Activated naive CD8-positive, alpha-beta T cell treated with anti-CD3 and anti-CD28 coated beads for 36 hours (primary cell): ENCODE results near the gene RGMA. TPM values are rescaled to one million over a fixed set of nuclear protein-coding genes. Genes with fewer than 3 reads are reported as not detected.

Experiments
- DNase-seq: peaks from one replicate; pipeline ENCODE4 v3.0.0; 2021
- H3K27ac Mint-ChIP-seq: one replicate; pipeline ENCODE4 v1.8.0; 2022; ENCODE audit warnings: mild to moderate bottlenecking, moderate library complexity, mixed read lengths
- H3K27me3 Mint-ChIP-seq: one replicate; pipeline ENCODE4 v1.8.0; 2022; ENCODE audit warnings: mild to moderate bottlenecking, mixed read lengths
- H3K36me3 Mint-ChIP-seq: one replicate; pipeline ENCODE4 v1.8.0; 2021; ENCODE audit warnings: mild to moderate bottlenecking, mixed read lengths
- H3K4me1 Mint-ChIP-seq: one replicate; pipeline ENCODE4 v1.8.0; 2021; ENCODE audit warnings: mixed read lengths
- H3K4me3 Mint-ChIP-seq: one replicate; pipeline ENCODE4 v1.8.0; 2022; ENCODE audit warnings: mild to moderate bottlenecking, moderate library complexity, mixed read lengths
- H3K9me3 Mint-ChIP-seq: one replicate; pipeline ENCODE4 v1.8.0; 2022; ENCODE audit warnings: mixed read lengths
- total RNA-seq, 2 experiments: library from RNA; stranded (reverse); gene quantifications; one replicate each; pipeline ENCODE4 v1.2.3, GENCODE V29; 2021

RGMA gene
- total RNA-seq, 2 experiments from 2014 or later = 0.08 TPM

- no peaks in the 10 kb centered on the region for H3K9me3 Mint-ChIP-seq
- peaks cover 67% of the 10 kb centered on the region for H3K36me3 Mint-ChIP-seq
- DNase-seq = no peak
- peak overlapping the region; percentile 92 for H3K27ac Mint-ChIP-seq
- H3K4me1 Mint-ChIP-seq = peaks cover 53% of the 10 kb centered on the region
- H3K27me3 Mint-ChIP-seq = no peaks in the 10 kb centered on the region
- H3K4me3 Mint-ChIP-seq = no peak overlapping the region
Observed at GRCh38 chr15:93017526-93017925, 71.5 kb downstream of the RGMA start.

- Mint-ChIP-seq H3K27me3 (no peaks in the 10 kb centered on the region), H3K27ac (peak overlapping the region; percentile 42)
- DNase-seq = no peak
Observed at GRCh38 chr15:93012786-93013185, 76.2 kb downstream of the RGMA start.

GRCh38 chr15:93007994-93008393, 81.0 kb downstream of the RGMA start:
- no peak overlapping the region for H3K4me3 Mint-ChIP-seq
- no peaks in the 10 kb centered on the region for H3K9me3 Mint-ChIP-seq
- peaks cover 5% of the 10 kb centered on the region for H3K4me1 Mint-ChIP-seq
- peak overlapping the region; percentile 57 for H3K27ac Mint-ChIP-seq
- no peaks in the 10 kb centered on the region for H3K27me3 Mint-ChIP-seq
- no peak for DNase-seq
- H3K36me3 Mint-ChIP-seq = peaks cover 28% of the 10 kb centered on the region

More at GRCh38 chr15:93012786-93013185, 76.2 kb downstream of the RGMA start:
- Mint-ChIP-seq H3K36me3 (peaks cover 43% of the 10 kb centered on the region), H3K4me1 (peaks cover 13% of the 10 kb centered on the region), H3K9me3 (no peaks in the 10 kb centered on the region), H3K4me3 (no peak overlapping the region)

GRCh38 chr15:93005133-93005532, 83.9 kb downstream of the RGMA start:
- Mint-ChIP-seq H3K4me3 (no peak overlapping the region), H3K36me3 (peaks cover 31% of the 10 kb centered on the region), H3K4me1 (peaks cover 1% of the 10 kb centered on the region), H3K27me3 (no peaks in the 10 kb centered on the region), H3K9me3 (no peaks in the 10 kb centered on the region), H3K27ac (peak overlapping the region; percentile 43)
- DNase-seq = no peak

- no peak overlapping the region for H3K4me3 Mint-ChIP-seq
- DNase-seq = no peak
- peak overlapping the region; percentile 57 for H3K27ac Mint-ChIP-seq
Observed at GRCh38 chr15:93001881-93002280, 87.1 kb downstream of the RGMA start.

GRCh38 chr15:93001156-93001555, 87.9 kb downstream of the RGMA start:
- H3K27ac Mint-ChIP-seq = no peak overlapping the region
- H3K36me3 Mint-ChIP-seq = peaks cover 37% of the 10 kb centered on the region
- no peaks in the 10 kb centered on the region for H3K27me3 Mint-ChIP-seq
- H3K4me1 Mint-ChIP-seq = no peaks in the 10 kb centered on the region
- no peak overlapping the region for H3K4me3 Mint-ChIP-seq
- no peaks in the 10 kb centered on the region for H3K9me3 Mint-ChIP-seq
- no peak for DNase-seq

More at GRCh38 chr15:93001881-93002280, 87.1 kb downstream of the RGMA start:
- Mint-ChIP-seq H3K9me3 (no peaks in the 10 kb centered on the region), H3K27me3 (no peaks in the 10 kb centered on the region), H3K4me1 (no peaks in the 10 kb centered on the region), H3K36me3 (peaks cover 34% of the 10 kb centered on the region)

- Mint-ChIP-seq H3K27ac (no peak overlapping the region), H3K4me3 (no peak overlapping the region)
Observed at GRCh38 chr15:92997821-92998220, 91.2 kb downstream of the RGMA start.

GRCh38 chr15:92992720-92993119, 96.3 kb downstream of the RGMA start:
- no peak for DNase-seq
- Mint-ChIP-seq H3K36me3 (peaks cover 45% of the 10 kb centered on the region), H3K4me1 (peaks cover 10% of the 10 kb centered on the region), H3K27me3 (no peaks in the 10 kb centered on the region), H3K27ac (peak overlapping the region; percentile 59), H3K4me3 (no peak overlapping the region), H3K9me3 (no peaks in the 10 kb centered on the region)

More at GRCh38 chr15:92997821-92998220, 91.2 kb downstream of the RGMA start:
- no peak for DNase-seq
- H3K36me3 Mint-ChIP-seq = peaks cover 42% of the 10 kb centered on the region
- no peaks in the 10 kb centered on the region for H3K9me3 Mint-ChIP-seq
- H3K4me1 Mint-ChIP-seq = peaks cover 4% of the 10 kb centered on the region
- H3K27me3 Mint-ChIP-seq = no peaks in the 10 kb centered on the region

- no peak for DNase-seq
- peak overlapping the region; percentile 54 for H3K27ac Mint-ChIP-seq
- H3K4me1 Mint-ChIP-seq = peaks cover 17% of the 10 kb centered on the region
- H3K27me3 Mint-ChIP-seq = no peaks in the 10 kb centered on the region
- peaks cover 44% of the 10 kb centered on the region for H3K36me3 Mint-ChIP-seq
- no peak overlapping the region for H3K4me3 Mint-ChIP-seq
- no peaks in the 10 kb centered on the region for H3K9me3 Mint-ChIP-seq
Observed at GRCh38 chr15:92990031-92990430, 99.0 kb downstream of the RGMA start.

GRCh38 chr15:92989470-92989869, 99.5 kb downstream of the RGMA start:
- no peaks in the 10 kb centered on the region for H3K9me3 Mint-ChIP-seq
- H3K27ac Mint-ChIP-seq = no peak overlapping the region
- no peaks in the 10 kb centered on the region for H3K27me3 Mint-ChIP-seq
- H3K36me3 Mint-ChIP-seq = peaks cover 40% of the 10 kb centered on the region
- DNase-seq = no peak
- peaks cover 13% of the 10 kb centered on the region for H3K4me1 Mint-ChIP-seq
- no peak overlapping the region for H3K4me3 Mint-ChIP-seq

Other genes starting within 250 kb of the RGMA start
- 10 to 100 TPM; 92.8 to 95.7 TPM for gene CHD2, start 188.9 kb downstream of the RGMA start, total RNA-seq